Measurements from ENCODE around the gene CDCA5.

Gene CDCA5

DNA sequence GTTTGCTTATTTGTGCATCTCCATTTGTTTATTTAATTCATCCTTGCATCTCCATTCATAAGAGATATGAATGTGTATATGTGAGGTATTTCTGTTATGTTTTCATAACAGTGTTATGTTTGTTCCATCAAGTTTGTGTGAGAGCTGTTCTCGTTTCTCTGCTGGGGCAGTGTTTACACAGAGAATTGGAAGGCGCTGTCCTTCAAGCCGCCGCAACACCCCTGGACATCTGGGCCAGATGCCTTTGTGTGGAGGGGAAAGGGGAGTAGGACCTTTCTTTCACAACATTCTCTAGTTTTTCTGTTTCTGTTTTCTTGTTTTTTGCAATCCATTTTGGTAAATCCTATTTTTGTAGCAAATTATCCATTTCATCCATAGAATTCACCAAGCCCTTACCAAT is 20.8 kb upstream of the CDCA5 start:
- no peak for DNase-seq

- no peak for DNase-seq
These were observed 19.6 kb upstream of the CDCA5 start for GRCh38 chr11:65103476-65103875.

DNA sequence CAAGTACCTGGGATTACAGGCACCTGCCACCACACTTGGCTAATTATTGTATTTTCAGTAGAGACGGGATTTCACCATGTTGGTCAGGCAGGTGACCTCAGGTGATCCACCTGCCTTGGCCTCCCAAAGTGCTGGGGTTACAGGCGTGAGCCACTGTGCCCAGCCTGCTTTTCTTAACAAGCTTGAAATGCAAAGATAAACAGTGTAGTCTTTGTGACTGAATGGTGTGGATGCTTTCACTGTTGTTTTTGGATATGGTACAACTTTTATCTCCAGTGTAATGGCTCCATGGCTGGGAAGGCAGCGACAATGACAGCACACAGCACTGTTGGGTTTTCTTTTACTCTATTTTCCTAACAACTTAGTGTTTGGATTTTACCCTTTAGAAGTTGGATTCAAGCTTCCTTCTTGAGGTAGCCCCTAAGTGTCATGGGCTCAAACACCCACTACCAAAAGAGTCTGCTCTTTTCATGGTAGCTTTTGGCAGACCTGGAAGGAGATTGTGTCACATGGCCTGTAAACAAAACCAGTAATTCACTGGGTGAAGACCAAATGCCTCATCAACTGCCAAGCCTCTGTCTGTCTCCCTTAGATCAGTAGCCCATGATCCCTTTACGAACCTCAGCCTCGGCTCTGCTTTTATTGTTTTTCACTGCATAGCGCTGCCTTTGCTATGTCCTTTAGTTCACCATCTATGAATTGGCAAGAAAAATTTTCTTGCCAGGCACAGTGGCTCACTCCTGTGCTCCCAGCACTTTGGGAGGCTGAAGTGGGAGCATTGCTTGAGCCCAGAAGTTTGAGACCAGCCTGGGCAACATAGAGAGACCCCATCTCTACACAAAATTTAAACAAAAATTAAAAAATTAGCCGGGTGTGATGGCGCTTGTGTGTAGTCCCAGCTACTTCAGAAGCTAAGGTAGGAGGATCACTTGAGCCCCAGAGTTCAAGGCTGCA is 18.6 kb upstream of the CDCA5 start:
- no peak for DNase-seq

- no peak for DNase-seq
These were observed 17.0 kb upstream of the CDCA5 start for GRCh38 chr11:65100674-65101350.

DNA sequence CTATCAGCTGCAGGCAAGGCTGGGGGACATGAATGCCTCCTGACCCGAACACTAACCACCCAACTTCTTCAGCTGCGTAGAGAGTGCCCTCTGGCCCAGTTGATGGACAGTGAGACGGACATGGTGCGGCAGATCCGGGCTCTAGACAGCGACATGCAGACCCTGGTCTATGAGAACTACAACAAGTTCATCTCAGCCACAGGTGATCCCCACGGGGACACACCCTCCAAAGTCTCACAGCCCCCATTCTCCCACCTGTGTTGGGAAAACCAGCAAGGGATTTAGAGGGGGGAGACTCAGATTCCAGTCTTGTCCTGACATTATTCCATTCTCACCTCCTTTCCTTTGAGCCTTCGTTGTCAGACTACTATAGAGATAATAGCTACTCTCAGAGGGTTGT is 13.1 kb upstream of the CDCA5 start:
- no peak for DNase-seq

DNA sequence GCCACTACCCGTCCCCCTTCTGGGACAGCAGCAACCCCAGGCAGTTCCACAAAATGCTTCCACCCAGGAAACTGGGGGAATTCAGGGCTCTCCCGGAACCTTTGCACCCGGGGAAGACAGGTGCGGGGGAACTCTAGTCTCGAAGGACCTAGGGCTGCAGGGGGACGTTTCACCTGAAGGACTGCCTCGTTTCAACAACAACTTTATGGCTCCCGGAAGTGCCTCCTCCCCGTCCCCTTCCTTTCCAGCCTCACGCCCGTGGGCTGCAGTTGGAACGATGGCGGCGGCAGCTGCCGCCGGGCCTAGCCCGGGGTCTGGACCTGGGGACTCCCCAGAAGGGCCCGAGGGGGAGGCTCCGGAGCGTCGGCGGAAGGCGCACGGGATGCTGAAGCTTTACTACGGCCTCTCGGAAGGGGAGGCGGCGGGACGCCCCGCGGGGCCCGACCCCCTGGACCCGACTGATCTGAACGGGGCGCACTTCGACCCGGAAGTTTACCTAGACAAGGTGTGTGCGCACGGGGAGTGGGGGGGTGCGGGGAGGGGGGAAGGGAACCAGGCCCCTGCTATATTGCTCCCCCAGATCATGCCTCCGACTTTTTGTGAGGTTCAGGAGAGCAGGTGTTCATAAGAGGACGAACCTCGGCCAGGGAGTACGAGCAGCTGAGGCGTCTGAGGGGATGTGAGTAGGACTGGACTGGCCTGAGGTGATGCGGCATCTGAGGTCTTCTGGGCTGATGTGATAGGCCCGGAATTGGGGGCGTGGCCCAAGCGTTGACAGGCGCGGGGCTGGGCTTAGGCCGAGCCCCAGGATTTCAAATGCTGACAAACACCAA is 12.3 kb upstream of the CDCA5 start, which contains the start of gene VPS51:
Gene VPS51 (plus strand): TSS at position 241 of the 833 bp plus-strand sequence. CDS start 37 bp downstream, at position 278.
- DNase-seq = peak; percentile 86 to 89

GRCh38 chr11:65095427-65095826 is 11.6 kb upstream of the CDCA5 start:
- DNase-seq = no peak

- no peak for DNase-seq
These were observed 6.8 kb upstream of the CDCA5 start for GRCh38 chr11:65090628-65091027.

DNA sequence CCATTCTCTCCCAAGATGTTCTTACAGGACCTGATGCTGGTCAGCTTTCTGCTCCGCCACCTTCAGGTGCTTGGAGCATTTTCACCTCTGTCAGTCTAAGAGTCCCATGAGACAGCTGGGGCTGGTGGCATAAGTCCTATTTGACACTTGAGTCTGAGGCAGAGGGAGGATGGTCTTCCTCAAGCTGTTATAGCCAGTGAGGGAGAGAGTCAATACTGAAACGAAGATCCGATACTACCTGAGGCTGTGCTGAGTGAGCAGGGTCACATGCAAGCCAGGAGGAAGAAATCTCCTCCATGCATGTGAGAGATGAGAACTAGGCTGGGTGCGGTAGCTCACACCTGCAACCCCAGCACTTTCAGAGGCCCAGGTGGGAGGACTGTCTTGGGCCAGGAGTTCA is 5.8 kb upstream of the CDCA5 start:
- no peak for DNase-seq

DNA sequence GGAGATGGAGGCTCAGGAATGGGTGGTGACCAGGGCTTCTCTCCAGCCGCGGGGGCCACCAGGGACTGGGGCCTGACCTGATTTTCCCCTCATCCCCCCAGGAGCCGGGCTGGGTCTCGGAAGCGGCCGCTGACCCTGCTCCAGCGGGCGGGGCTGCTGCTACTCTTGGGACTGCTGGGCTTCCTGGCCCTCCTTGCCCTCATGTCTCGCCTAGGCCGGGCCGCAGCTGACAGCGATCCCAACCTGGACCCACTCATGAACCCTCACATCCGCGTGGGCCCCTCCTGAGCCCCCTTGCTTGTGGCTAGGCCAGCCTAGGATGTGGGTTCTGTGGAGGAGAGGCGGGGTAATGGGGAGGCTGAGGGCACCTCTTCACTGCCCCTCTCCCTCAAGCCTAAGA is 4.0 kb upstream of the CDCA5 start:
- DNase-seq = no peak

GRCh38 chr11:65087216-65087615 is 3.4 kb upstream of the CDCA5 start:
- no peak for DNase-seq

DNA sequence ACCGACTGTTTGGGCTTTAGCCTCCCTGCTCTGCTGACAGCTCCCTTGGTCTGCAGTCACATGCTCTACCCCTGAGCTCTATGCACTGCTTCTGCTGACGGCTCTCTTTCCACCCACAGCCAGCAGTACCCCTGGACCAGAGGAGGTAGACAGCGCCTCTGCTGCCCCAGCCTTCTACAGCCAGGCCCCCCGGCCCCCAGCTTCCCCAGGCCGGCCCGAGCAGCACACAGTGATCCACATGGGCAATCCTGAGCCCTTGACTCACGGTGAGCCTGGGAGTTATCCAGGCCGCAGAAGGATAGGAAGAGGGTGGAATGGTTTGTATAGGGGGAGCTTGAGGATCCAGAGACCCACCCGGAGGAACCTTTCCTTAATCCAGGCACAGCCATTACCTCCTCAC is 3.0 kb upstream of the CDCA5 start:
- DNase-seq = no peak

DNA sequence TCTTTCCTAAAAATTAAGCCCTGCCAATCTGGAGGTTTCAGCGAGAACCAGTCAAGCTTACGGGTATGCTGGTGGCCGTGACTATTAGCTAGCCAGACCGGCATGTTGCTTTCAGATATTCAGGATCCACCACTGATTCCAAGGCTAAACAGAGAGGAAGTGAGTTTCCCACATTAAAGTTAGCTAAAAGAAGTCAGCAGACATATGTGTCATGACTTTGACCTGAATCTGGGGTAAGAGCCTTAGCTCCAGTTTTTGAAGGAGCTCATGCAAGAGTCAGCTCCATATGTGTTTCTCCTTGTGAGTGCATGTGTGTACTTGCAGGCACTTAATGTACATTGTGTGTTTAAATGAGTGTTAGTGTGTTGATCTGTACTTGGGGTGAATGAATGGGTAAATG is 1.6 kb upstream of the CDCA5 start:
- no peak for DNase-seq

- no peak for DNase-seq
These were observed 947 bp upstream of the CDCA5 start for GRCh38 chr11:65084598-65085375.

- DNase-seq = peak in 1 of 2 experiments; percentile 12
These were observed 556 bp downstream of the CDCA5 start for GRCh38 chr11:65083134-65083833.

DNA sequence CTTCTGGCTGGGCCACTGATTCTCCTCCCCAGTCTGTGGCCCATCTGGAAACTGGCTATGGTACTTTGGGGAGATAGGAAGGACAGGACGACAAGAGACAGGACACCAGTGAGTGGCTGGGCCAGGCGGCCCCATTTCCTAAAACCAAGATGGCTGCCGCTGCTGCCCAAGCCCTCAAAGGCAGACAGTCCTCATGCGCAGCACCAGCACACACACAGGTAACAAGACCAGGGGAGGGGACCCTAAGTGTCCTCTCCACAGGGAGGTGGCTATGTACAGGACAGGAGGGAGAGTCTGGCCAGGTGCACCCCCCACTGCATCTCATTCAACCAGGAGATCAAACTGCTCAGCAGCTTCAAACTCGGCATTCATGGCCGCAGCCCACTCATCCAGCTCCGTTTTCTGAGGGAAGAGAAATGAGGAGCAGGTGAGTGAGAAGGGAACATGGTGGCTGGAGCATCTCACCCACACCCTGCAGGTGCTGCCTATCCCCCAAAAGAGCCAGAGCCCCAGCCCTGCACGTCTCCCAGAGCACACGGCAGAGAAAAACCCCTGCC is 5.0 kb downstream of the CDCA5 start:
- no peak for DNase-seq

- DNase-seq = peak; percentile 71 to 76
These were observed 5.7 kb downstream of the CDCA5 start for GRCh38 chr11:65078151-65078550.

GRCh38 chr11:65077451-65077850 is 6.4 kb downstream of the CDCA5 start:
- DNase-seq = no peak

- DNase-seq = no peak
These were observed 11.2 kb downstream of the CDCA5 start for GRCh38 chr11:65072631-65072966.

DNA sequence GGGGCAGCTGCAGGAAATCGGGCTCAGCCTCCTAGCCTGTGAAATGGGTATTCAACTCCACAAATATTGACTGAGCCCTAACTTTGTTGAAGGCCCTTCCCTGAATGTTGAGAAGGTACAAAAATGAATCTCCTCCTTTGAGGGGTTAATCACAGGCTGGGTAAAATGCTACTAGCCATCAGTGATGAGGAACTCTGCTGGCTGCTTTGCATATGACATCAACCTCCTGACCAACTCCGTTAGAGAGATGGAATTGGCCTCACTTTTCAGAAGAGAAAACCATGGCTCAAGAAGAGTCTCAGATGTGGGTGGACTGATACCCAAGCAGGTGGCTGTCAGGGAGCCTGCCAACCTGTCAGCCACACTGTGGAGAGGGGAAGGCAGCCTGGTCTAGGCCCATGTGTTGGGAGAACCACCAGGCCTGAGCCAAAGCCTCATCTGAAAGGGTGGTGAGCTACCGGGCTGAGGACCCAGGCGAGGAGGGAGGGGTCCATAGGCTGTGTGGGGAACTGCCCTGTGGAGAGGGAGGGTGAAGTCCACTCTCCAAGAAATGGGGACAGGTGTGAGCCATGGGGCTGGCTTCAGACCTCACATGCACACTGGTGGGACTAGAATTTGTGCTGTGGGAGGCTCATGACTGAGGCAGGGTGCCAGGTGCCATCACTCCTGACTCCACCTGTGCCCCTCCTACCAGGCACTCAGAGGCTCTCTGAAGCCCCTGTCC is 11.8 kb downstream of the CDCA5 start:
- DNase-seq = no peak

- no peak for DNase-seq
These were observed 14.6 kb downstream of the CDCA5 start for GRCh38 chr11:65069217-65069616.

Measured in activated CD4-positive, alpha-beta T cell treated with anti-CD3 and anti-CD28 coated beads, Interleukin-2, amount 50 U/mL, for 48 hours (primary cell).